Vagina (tissue), 2 donors: ENCODE measurements around the gene GJD2. TPM values are rescaled to one million over a fixed set of nuclear protein-coding genes. Genes with fewer than 3 reads are reported as not detected.
A peak's percentile ranks its signal among the peaks of the same experiment; 100 is the strongest.

Source experiments
- DNase-seq, 2 donors: peaks; one replicate each; pipeline ENCODE4 v3.0.0-alpha.2; 2017; ENCODE audit errors: extremely low spot score in 2 of 2
- H3K27ac ChIP-seq: fragments of 200-600 bp; sonication (generic); one replicate; pipeline ENCODE4 v1.5.1; 2019
- H3K27me3 ChIP-seq: fragments of 200-600 bp; sonication (generic); one replicate; pipeline ENCODE4 v1.5.1; 2019
- H3K36me3 ChIP-seq, 2 donors: fragments of 200-600 bp; sonication (generic); one replicate each; pipeline ENCODE4 v1.5.1; 2017 to 2019
- H3K4me1 ChIP-seq: fragments of 200-600 bp; sonication (generic); one replicate; pipeline ENCODE4 v1.5.1; 2019
- H3K4me3 ChIP-seq, 2 donors: fragments of 200-600 bp; sonication (generic); 1 replicate in 1 of 2; 2 replicates in 1 of 2; pipeline ENCODE4 v1.5.1; 2016 to 2019
- H3K9me3 ChIP-seq: fragments of 200-600 bp; sonication (generic); one replicate; pipeline ENCODE4 v1.5.1; 2019
- CTCF ChIP-seq, 3 experiments: fragments of 450-650 bp in 2 of 3; fragments of 200-600 bp in 1 of 3; sonication (generic) in 1 of 3; IDR thresholded peaks; one replicate each; pipeline ENCODE4 v1.5.1; 2017 to 2019; ENCODE audit warnings: antibody characterized with exemption in 3 of 3, mild to moderate bottlenecking in 2 of 3, moderate library complexity in 2 of 3
- POLR2A ChIP-seq, 2 donors: fragments of 450-650 bp; IDR thresholded peaks; one replicate each; pipeline ENCODE4 v1.6.1; 2017; ENCODE audit warnings: antibody characterized with exemption in 2 of 2, mild to moderate bottlenecking in 2 of 2, moderate library complexity in 2 of 2
- POLR2AphosphoS5 ChIP-seq, 2 donors: sonication (generic); formaldehyde crosslinking; IDR thresholded peaks; one replicate each; pipeline ENCODE4 v1.9.0; 2017; ENCODE audit warnings: antibody characterized with exemption in 2 of 2, mild to moderate bottlenecking in 2 of 2, low read depth in 1 of 2; ENCODE audit not compliant: insufficient read depth in 1 of 2
- intact Hi-C: fragments of 100-400 bp; cut with DNase I; formaldehyde crosslinking; loops from one replicate; pipeline ENCODE4 v1.15.1; 2023
- total RNA-seq: library from RNA; depleted of rRNA; stranded (reverse); fragments of >200 nt; gene quantifications from one replicate; pipeline ENCODE4 v1.2.3, GENCODE V29; 2016

Gene GJD2
- total RNA-seq = not detected

DNA sequence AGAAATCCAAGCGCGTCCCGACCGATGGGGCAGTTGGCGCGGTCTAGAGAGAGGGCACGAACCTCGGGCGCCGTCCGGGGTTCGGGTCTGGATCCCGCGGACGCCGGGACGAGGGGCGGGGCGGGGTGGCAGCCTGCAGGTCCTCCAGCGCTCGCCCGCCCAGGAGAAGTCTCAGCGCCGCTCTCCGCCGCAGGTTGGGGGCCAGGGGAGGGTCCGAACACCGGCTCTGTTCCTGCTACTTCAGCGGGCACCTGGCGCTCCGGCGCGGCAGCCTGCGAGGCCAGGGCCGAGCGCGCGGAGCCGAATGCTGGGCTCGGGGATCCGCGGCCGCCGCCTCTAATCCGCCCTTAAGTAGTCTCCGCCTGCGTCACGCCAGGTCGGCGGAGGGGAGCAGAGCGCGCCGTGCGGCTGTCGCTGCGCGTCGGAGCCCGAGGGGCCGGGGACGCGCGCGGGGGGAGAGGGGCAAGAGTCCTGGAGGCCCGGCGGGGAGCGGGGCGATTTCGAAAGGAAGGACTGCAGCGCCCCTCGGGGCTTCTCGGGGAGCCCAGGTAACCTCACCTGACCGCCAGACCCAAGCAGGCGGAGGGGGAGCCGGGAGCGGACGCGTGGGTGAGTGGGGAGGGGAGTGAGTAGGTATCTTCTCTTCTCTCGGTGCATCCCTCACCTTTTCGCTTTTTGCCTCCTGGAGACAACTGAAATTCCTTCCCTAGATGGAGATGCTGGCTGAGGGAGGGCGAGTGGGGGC is at the start of gene GJD2:
TSS of gene GJD2 (minus strand) at position 325 of the 745 bp plus-strand sequence. CDS start 510 bp downstream, outside the sequence.
- intact Hi-C loops = no loop called here
- no peak for TF ChIP-seq POLR2A (IDR thresholded peaks at IDR 0.05)
- no peak for TF ChIP-seq CTCF (IDR thresholded peaks at IDR 0.05)
- no peak for TF ChIP-seq POLR2AphosphoS5 (IDR thresholded peaks at IDR 0.05; ENCODE audit: insufficient read depth in 1 of 2, low read depth in 1 of 2)
- no peak within 1 kb of the TSS for H3K27ac ChIP-seq
- no peaks in the 10 kb centered on the region for H3K9me3 ChIP-seq
- no peaks in the 10 kb centered on the region for H3K36me3 ChIP-seq
- H3K27me3 ChIP-seq = peaks cover 6% of the 10 kb centered on the region
- no peaks in the 10 kb centered on the region for H3K4me1 ChIP-seq
- no peak for DNase-seq
- peak within 1 kb of the TSS in 1 of 2 donors; percentile 21 for H3K4me3 ChIP-seq

DNA sequence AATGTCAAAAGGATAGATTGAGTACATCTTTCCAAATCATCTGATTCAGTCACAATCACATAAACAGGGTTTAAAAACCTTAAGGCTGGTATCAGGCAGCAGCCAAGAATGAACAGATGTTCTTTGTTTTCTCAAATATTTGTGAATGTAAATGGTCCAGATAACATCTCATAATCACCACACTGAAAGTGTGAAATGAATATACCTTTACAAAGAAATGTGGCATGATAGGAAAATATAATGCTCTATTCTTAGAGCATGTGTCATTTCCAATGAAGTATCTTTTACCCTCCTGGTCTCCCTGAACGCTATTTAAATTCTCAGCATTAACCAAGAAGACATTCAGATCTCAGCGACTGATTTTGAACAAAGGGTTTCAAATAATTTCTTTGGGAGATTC is 49.3 kb upstream of the GJD2 start:
- Histone ChIP-seq H3K36me3 (no peaks in the 10 kb centered on the region), H3K27me3 (no peaks in the 10 kb centered on the region), H3K9me3 (no peaks in the 10 kb centered on the region), H3K4me3 (no peak overlapping the region), H3K4me1 (no peaks in the 10 kb centered on the region), H3K27ac (no peak overlapping the region)
- intact Hi-C loops = no loop called here
- no peak for DNase-seq
- no peak for TF ChIP-seq POLR2AphosphoS5 (IDR thresholded peaks at IDR 0.05; ENCODE audit: insufficient read depth in 1 of 2, low read depth in 1 of 2)
- no peak for TF ChIP-seq CTCF (IDR thresholded peaks at IDR 0.05)
- TF ChIP-seq POLR2A (IDR thresholded peaks at IDR 0.05) = no peak

- no peaks in the 10 kb centered on the region for H3K4me1 ChIP-seq
- no peak for TF ChIP-seq POLR2A (IDR thresholded peaks at IDR 0.05)
- TF ChIP-seq CTCF (IDR thresholded peaks at IDR 0.05) = no peak
- TF ChIP-seq POLR2AphosphoS5 (IDR thresholded peaks at IDR 0.05; ENCODE audit: insufficient read depth in 1 of 2, low read depth in 1 of 2) = no peak
- no peaks in the 10 kb centered on the region for H3K27me3 ChIP-seq
- intact Hi-C loops = no loop called here
- no peaks in the 10 kb centered on the region for H3K9me3 ChIP-seq
- H3K4me3 ChIP-seq = no peak overlapping the region
- DNase-seq = no peak
- no peak overlapping the region for H3K27ac ChIP-seq
- H3K36me3 ChIP-seq = no peaks in the 10 kb centered on the region
Observed at GRCh38 chr15:34802803-34803750, 48.3 kb upstream of the GJD2 start.

GRCh38 chr15:34802371-34802770 is 47.6 kb upstream of the GJD2 start:
- Histone ChIP-seq H3K27me3 (no peaks in the 10 kb centered on the region), H3K9me3 (no peaks in the 10 kb centered on the region), H3K4me3 (no peak overlapping the region), H3K36me3 (no peaks in the 10 kb centered on the region), H3K4me1 (no peaks in the 10 kb centered on the region), H3K27ac (no peak overlapping the region)
- intact Hi-C loops = no loop called here
- TF ChIP-seq POLR2A (IDR thresholded peaks at IDR 0.05) = no peak
- TF ChIP-seq POLR2AphosphoS5 (IDR thresholded peaks at IDR 0.05; ENCODE audit: insufficient read depth in 1 of 2, low read depth in 1 of 2) = no peak
- TF ChIP-seq CTCF (IDR thresholded peaks at IDR 0.05) = no peak
- no peak for DNase-seq
